Measurements from ENCODE around the gene GNPTG.

GNPTG gene

DNA sequence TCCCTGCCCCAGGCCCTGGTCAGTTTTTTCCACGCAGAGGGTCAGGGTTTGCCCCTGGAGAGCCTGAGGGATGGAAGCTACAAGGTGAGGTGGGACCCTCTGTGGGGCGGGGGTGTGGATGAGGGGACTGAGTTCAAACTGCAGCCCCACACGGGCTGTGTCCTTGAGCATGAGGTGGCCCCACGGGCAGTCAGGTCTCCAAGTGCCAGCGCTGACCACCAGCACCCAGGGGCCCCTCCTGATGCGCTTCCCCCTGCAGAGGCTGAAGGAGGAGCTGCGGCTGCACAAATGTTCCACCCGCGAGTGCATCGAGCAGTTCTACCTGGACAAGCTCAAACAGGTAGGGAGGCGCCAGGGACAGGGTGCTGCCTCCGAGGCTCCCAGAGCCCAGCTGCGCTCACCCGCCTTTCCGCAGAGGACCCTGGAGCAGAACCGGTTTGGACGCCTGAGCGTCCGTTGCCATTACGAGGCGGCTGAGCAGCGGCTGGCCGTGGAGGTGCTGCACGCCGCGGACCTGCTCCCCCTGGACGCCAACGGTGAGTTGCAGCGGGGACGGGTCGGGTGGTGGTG, 4.4 kb upstream of the GNPTG start:
- no peak for DNase-seq (ENCODE audit: low spot score)

DNA sequence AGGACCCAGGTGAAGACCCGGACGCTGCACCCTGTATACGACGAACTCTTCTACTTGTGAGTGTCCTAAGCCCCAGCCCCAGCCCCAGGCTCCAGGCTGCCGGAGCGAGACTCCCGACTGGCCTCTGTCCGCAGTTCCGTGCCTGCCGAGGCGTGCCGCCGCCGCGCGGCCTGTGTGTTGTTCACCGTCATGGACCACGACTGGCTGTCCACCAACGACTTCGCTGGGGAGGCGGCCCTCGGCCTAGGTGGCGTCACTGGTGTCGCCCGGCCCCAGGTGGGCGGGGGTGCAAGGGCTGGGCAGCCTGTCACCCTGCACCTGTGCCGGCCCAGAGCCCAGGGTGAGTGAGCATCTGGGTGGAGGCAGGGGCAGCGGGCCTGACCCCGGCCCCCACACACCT, 3.8 kb upstream of the GNPTG start:
- no peak for DNase-seq (ENCODE audit: low spot score)

DNA sequence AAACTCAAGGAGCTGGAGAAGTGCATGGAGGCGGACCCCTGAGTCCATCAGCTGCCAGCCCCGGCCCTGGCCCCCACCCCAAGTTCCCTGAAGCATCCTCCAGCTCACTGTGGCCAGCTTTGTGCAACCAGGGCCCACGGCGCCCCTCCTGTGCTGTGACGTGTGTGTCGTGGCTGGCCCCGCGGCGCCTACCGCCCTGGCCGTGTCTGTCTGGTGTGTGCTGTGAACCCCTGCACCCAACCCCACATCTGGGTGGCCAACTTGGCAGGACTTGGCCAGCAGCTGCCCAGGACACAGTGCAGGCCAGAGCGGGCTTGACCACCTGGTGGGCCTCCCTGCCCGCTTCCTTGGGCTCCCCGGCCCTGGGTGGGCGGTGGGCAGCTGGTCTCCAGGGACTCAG, 3.3 kb upstream of the GNPTG start:
- DNase-seq (ENCODE audit: low spot score) = no peak

DNA sequence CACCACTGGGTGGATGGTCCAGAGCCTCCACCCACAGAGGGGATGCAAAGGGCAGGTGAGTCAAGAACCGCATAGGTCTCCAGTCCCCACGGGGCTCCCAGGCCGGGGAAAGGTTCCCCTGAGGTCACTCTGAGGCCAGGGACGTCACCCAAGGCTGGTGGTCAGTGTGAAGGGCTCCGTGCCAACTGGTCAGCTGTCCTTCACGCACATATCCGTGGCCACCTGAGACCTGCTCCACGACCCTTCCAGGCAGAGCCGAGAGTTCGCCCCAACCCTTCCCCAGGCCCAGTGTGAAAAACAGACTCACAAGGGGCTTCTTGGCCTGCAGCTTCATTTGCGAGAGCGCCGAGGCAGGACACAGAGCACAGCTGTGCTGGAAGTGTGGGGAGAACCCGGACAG, 2.8 kb upstream of the GNPTG start:
- DNase-seq (ENCODE audit: low spot score) = no peak

DNA sequence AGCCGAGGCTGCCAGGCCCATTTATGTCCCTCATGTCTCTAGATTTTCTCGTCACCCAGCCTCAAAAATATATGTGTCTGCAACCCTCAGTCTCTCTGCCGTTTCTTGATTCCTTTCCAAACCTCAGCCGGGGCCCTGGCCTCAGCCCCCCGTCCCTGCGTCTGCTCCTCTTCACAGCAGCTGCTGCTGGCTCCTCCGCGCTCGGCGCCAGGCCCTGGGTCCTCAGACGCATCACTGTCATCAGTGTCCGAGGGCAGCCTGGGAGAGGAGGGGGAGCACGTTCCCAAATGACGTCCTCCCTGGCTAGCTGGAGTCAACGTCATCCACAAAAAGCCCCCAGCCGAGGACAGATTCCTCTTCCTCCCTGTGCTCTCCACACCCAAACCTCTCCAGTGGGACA, 2.4 kb upstream of the GNPTG start:
- DNase-seq (ENCODE audit: low spot score) = no peak

DNA sequence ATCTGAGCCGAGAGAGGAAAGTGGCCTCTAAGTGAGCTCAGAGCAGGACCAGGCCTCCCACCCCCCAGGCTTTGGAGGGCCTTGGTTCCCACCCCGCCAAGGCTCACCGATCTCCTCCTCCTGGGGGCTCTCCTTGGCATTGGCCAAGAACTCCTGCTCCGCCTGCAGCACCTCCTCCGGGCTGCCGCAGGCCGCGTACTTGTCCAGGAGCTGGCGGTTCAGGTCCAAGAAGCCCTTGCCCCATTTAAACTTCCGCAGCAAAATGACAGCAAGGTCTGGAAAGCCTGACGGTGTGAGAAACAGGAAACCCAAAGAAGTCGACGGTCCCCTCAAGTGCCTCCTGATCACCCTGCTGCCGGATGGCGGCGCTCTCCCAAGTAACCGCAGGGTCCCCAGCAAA, 1.8 kb upstream of the GNPTG start:
- DNase-seq (ENCODE audit: low spot score) = no peak

DNA sequence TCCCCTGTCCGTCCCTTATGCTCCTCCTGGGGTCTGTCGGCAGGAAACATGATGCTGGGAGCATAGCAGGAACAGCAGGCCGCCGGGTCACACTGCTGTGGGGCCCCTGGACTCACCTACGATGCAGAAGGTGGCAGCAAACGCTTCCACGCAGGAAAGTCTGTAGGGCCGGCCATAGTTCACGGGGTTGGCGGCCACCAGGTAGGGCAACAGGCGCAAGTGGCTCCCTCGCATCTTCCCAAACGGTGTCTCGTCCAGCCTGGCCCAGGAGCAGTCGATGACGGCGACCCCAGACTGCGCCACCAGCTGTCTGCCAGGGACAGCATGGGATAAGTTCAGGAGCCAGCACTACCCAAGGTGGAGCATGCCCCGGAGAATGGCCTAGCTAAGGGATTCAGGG, 1.0 kb upstream of the GNPTG start:
- no peak for DNase-seq (ENCODE audit: low spot score)

DNA sequence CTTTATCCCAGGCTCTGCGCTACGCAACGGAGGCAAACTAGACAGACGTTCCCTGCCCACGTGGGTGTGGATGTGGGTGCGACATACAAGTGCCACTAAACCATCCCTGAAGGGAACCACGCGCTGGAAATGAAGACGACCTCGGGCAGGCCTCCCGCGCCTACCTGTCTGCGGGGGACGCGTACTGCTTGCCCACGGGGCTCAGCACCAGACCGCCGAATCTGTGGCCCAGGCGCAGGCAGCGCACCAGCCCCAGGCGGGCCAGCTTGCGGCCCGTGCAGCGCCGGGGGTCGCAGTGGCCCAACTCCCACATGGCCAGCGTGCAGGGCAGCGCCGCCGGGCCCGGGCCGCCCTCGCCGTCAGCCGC, 533 bp upstream of the GNPTG start:
- DNase-seq (ENCODE audit: low spot score) = no peak

DNA sequence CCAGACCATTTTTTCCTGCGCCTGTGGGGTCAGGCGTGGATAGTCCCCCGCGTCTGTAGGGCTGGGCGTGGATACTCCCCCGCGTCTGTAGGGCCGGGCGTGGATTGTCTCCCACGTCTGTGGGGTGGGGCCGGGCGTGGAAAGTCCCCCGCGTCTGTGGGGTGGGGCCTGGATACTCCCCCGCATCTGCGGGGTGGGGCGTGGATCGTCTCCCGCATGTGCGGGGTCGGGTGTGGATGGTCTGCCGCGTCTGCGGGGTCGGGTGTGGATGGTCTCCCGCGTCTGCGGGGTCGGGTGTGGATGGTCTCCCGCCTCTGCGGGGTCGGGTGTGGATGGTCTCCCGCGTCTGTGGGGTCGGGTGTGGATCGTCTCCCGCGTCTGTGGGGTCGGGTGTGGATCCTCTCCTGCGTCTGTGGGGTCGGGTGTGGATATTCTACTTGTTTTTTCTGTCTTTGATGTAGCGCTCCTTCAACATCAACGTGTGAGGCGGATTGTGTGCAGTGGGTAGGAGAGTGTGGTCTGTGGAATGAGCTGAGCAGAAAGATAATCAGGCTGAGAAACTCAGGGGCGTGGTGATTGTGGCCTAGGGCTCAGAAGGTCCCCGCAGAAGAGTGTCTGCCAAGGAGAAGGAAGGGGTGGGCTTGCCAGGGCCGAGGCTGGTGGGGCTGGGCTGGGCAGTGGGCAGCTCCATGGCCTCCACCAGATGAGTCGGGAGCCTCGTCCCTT, 3.2 kb downstream of the GNPTG start:
- DNase-seq (ENCODE audit: low spot score) = no peak

DNA sequence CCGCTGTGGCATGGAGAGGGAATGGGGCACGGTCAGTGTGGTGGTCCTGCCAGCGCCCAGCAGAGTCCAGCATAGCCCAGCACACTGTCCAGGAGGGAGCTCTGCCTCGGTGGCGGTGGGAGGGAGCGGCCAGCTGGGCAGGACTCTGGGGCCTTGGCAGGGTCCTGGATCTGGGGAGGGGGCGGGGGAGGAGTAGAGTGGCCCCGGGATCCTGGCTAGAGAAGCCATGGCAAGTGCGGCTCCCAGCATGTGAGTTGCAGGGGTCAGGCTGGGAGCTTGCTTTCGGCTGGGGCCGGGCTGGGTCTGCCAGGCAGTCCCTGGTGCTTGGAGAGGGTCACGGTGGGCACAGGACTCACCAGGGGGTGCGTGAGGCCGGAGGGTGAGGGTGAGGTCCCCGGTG, 3.9 kb downstream of the GNPTG start:
- DNase-seq (ENCODE audit: low spot score) = no peak

DNA sequence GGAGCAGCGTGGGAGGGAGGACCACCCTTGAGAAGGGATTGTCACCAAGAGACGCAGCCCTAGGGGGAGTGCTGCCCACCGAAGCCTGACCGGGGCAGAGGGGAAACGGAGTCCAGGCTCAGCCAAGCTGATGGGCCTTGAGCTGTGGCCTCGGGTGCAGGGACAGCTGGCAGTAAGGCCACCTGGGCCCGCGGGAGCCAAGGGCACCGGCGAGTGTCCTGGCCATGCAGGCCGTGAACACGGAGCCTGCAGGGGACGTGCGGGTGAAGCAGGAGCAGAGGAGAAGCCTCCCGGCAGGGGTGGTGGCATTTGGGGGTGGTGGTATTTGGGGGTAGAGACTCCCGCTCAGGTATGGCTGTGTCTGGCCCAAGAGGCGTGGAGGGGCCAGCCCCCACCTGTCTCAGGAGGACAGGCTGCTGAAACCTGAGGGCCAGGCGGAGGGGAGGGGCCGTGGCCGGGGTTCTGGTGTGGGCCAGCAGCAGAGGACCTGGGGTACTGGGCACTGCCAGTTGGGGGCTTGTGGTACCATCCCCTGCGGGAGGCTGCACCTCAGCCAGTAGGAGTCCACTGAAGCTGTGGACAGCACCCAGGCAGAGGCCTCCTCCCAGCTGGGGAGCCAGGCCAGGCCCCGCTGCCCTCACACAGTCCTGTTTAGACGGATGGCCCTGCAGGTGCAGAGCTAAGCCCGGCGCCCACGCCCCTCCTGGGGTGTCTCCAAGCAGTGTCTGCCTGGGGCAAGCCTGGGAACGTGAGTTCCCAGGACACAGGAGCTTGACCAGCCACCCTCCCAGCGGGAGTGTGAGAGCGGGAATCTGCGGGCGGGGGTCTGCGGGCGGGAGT, 4.5 kb downstream of the GNPTG start:
- no peak for DNase-seq (ENCODE audit: low spot score)

DNA sequence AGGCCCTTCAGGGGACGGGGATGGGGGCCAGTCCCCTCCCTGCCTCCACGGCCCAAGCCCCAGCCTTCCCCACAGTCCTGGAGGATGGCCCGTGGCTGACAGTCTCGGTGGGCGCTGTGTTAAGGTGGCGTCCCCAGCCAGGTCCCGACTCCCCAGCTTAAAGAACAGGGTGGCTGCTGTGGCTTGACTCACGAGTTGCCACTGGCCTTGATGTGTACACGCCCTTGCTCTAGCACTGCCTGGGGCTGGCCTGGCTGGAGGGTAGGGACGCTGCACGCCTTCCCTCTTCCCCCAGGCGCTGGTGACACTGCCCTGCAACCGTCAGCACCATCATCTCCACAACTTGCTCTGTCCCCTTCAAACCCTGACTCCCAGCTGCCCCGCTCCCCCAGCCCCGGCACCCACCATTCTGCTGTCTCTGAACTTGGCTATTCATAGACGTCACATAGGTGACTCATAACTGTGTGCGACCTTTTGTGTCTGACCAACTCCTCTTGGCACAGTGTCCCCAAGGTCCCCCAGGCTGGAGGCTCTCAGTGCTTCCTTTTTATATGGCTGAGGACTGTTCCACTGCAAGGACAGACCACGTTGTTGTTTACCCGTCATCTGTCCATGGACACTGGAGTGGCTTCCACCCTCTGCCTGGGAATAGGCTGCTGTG, 6.3 kb downstream of the GNPTG start:
- no peak for DNase-seq (ENCODE audit: low spot score)

DNA sequence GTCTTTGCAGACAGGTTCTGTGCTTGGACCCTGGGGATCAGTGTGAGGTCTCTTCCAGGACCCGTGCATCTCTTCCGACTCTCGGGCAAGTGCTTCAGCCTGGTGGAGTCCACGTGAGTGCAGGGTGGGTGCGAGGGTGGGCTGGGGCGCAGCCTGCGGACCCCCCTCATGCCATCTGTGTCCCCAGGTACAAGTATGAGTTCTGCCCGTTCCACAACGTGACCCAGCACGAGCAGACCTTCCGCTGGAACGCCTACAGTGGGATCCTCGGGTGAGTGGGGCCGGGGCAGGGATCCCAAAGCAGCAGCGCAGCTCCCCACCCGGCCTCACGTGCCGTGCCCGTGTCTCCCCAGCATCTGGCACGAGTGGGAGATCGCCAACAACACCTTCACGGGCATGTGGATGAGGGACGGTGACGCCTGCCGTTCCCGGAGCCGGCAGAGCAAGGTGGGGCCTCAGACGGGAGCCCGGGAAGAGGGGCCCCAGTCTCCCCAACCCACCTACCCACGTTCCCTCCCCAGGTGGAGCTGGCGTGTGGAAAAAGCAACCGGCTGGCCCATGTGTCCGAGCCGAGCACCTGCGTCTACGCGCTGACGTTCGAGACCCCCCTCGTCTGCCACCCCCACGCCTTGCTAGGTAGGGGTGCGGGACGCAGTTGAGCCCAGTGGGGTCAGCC, 10.1 kb downstream of the GNPTG start:
- no peak for DNase-seq (ENCODE audit: low spot score)

DNA sequence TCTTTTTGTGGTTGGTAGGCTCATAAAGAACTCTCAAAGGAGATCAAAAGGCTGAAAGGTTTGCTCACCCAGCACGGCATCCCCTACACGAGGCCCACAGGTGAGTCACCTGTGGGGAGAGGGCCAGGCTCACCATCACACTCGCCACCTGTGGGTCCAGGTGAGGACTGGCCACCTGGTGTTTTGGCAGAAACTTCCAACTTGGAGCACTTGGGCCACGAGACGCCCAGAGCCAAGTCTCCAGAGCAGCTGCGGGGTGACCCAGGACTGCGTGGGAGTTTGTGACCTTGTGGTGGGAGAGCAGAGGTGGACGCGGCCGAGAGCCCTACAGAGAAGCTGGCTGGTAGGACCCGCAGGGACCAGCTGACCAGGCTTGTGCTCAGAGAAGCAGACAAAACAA, 11.1 kb downstream of the GNPTG start:
- no peak for DNase-seq (ENCODE audit: low spot score)

DNA sequence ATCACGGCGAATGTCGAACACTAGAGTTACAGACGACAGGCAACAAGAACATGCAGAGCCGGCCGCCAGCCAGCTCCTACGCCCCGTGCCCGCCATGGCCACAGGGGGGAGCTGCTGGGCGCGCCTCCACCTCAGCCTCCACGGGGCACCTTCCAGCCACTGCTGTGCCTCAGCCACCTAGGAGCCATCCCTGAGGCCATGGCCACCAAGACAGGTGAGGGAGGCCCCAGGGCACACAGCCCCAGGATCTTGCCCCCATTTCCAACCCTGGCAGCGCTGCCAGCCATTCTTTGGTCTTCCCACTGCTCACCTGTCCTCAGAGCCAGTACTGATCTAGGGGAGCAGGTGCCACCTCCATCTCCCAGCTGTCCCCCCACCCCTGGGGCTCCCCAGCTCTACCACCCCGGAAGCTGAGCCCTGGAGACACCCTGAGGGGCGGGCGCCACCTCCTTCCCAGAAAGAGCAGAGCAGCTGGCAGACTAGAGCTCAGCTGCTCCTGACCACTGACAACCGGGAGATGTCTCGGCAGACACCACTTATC, 11.8 kb downstream of the GNPTG start:
- DNase-seq (ENCODE audit: low spot score) = peak; percentile 42

DNA sequence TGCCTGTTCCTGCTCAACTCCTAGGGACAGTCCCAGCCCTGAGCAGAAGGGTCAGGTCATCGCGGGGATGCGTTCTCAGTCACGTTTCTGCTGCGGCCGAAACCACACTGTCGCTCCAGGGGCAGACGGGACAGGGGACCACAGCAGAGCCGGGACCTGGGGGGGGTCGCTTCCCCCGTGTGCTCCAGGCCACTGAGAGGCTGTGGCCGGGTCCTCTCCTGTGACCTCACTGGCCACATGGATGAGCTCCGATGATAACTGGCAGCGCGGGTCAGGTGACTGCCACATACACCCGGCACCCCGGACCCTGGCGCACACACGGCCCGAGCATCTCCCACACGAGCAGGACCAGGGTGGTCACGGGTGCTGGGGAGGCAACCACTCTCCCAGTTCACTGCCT, 12.8 kb downstream of the GNPTG start:
- no peak for DNase-seq (ENCODE audit: low spot score)

DNA sequence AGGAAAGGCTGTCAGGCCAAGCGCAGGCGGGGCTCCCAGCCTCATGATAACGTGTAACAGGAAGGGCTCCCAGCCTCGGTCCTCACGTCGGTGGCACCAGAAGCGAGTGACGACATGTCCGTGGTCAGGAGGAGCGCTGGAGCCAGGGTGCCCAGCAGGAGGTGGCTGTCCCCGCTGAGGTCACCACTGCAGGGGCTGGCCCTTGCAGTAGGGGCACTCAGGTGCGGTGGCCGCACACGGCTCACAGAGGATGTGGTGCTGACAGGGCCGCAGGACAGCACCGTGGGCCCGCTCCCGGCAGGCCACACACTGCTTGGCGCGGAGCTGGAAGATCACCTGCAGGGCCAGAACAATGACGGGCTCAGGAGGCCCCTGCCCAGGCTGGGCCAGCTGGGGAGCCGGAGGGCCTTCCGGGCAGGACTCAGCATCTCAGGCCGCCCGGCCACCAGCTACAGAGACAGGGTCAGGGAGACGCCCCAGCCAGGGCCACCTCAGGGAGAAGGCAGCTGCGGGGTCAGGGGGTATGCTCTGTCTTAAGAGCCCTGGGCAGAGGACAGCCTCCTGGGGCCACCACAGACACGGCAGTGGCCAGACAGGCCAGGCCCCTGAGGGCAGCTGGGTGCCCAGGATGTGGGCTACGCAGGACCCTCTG, 14.5 kb downstream of the GNPTG start:
- DNase-seq (ENCODE audit: low spot score) = no peak

DNA sequence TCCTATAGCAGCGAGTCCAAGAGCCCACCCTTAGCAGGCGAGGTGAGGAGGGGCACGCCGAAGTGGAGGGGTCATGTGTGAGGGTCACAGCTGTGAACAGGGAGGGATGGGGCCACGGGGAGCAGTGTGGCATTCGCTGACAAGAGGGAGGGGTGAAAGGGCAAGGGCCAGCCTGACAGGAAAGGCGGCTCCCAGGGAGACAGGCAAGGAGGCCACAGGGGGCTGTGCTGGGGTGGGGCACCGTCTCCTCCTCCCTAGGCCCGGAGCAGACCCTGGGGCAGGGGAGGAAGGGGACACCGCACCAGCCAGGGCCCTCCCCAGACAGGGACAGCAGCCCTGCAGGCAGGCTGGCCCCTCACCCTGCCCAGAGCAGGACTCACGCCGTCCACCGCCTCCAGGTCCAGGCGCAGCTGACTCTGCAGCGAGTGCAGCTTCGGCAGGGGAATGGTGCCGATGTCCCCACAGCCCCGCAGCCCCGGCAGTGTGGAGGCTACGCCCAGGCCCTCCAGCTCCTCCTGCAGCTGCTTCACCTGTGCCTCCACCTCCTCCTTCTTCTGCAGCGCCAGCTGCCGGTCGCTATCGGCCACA, 15.1 kb downstream of the GNPTG start:
- DNase-seq (ENCODE audit: low spot score) = no peak

DNA sequence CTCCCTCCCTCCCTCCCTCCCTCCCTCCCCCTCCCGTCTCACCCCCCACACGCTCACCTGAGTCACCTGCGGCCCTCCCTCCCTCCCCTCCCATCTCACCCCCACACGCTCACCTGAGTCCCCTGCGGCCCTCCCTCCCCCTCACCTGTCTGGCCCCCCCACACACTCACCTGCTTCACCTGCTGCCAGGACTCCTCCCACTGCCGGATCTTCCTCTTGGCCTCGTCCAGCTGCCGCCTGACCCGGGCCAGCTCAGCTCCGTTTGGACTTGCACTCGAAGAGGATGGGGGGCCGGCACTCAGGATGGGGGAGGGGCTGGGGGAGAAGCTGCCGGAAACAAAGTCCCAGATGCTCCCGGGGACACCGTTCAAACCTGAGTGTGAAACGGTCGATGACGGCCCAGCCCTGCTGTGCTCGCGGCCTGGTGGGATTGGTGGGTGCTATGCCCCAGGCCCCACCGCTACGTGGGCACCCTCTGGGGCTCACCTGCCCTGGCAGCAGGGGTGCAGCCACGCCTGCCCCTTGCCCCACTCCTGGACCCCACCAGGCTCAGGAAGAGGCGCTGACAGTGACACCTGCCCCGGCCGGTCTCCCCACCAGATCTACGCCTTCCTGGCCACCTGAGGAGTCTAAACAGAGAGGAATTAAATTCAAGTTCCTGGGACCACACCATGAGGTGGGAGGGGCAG, 15.9 kb downstream of the GNPTG start:
- DNase-seq (ENCODE audit: low spot score) = no peak

All from SK-N-DZ (cell line).